ENCODE results near the gene ENG.
"Not testable (repeated sequence)": the region's sequence is repeated elsewhere in the genome, so short reads cannot be mapped to it uniquely, and the experiment has no call there.

ENG gene

GRCh38 chr9:127796225-127796813, 58.1 kb downstream of the ENG start:
- no peak overlapping the region for H3K4me3 ChIP-seq (ENCODE audit: low read depth, low read length)

GRCh38 chr9:127794001-127794791, 60.3 kb downstream of the ENG start:
- no peak overlapping the region for H3K4me3 ChIP-seq (ENCODE audit: low read depth, low read length)

DNA sequence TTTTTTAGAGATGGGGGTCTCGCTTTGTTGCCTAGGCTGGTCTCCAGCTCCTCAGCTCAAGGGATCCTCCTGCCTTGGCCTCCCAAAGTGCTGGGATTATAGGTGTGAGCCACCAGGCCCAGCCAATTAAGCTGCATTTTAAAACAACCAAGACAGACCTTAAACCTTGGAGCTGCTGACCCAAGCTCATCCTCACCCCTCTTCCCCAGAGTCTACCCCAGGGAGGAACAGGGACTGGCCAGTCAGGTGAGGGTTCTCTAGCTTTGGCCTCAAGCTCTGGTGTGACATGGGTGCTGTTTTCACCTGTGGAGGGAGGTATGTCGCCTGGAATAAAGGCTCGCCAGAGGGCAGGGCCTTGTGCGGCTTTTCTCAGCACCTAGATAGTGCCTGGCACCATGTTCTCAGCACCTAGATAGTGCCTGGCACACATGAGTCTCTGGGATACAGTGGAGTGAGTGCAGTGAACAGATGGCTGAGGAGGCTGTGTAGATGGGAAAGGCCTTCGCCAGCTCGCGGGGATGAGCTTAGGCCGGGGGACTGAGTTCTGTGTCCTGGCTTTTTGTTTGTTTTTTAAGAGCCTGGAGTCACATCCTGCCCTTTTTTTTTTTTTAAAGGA, 61.3 kb downstream of the ENG start:
- no peak overlapping the region for H3K4me3 ChIP-seq (ENCODE audit: low read depth, low read length)

GRCh38 chr9:127792417-127793031, 61.9 kb downstream of the ENG start:
- no peak overlapping the region for H3K4me3 ChIP-seq (ENCODE audit: low read depth, low read length)

DNA sequence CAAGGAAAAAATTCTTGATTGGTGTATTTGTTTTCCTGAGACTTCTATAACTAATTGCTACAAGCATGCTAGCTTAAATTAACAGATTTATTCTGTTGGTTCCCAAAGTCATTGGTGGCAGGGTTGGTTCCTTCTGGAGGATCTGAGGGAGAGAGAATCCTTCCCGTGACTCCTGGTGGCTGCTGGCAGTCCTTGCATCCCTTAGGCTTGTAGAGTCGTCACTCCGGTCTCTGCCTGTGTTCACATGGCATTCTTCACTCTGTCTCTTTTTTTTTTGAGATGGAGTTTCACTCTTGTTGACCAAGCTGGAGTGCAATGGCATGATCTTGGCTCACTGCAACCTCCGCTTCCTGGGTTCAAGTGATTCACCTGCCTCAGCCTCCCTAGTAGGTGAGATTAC, 63.4 kb downstream of the ENG start:
- H3K4me3 ChIP-seq (ENCODE audit: low read depth, low read length): no peak overlapping the region

DNA sequence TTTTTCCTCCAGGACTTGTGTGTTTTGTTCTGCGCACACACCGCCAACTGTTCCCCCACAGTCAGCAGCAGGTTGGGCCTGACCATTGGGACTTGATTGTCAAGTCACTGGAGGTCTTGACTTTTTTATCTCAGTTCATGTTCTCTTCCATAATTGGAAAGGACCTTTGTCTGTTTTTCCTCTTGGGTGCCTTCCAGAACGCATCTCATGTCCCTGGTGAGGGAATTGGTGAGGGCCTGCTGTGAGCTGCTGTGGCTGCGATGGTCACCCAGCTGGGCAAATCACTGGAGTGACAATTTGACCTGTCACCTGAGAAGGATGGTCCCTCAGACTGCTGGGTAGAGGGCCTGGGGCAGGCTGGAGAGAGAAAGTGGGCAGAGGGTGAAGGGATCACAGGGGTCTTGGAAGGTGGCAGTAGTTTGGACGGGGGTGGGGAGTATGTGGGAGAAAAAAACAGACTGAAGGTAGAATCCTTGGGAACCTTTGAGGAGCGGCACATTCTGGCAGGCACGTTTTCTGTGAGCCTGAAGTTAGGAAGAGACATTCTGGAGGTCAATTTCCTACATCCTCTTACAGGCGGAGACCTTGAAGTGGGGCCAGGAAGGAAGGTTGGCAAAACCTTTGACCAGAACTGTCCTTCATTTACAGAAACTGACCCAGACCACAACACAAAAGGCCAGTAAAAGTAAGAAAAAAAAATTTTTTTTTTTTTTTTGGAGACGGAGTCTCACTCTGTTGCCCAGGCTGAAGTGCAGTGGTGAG, 64.2 kb downstream of the ENG start:
- no peak overlapping the region for H3K4me3 ChIP-seq (ENCODE audit: low read depth, low read length)

DNA sequence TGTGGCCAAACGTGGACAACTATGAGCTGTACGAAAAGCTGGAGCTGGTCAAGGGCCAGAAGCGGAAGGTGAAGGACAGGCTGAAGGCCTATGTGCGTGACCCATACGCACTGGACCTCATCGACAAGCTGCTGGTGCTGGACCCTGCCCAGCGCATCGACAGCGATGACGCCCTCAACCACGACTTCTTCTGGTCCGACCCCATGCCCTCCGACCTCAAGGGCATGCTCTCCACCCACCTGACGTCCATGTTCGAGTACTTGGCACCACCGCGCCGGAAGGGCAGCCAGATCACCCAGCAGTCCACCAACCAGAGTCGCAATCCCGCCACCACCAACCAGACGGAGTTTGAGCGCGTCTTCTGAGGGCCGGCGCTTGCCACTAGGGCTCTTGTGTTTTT, 65.3 kb downstream of the ENG start:
- no peak overlapping the region for H3K4me3 ChIP-seq (ENCODE audit: low read depth, low read length)

DNA sequence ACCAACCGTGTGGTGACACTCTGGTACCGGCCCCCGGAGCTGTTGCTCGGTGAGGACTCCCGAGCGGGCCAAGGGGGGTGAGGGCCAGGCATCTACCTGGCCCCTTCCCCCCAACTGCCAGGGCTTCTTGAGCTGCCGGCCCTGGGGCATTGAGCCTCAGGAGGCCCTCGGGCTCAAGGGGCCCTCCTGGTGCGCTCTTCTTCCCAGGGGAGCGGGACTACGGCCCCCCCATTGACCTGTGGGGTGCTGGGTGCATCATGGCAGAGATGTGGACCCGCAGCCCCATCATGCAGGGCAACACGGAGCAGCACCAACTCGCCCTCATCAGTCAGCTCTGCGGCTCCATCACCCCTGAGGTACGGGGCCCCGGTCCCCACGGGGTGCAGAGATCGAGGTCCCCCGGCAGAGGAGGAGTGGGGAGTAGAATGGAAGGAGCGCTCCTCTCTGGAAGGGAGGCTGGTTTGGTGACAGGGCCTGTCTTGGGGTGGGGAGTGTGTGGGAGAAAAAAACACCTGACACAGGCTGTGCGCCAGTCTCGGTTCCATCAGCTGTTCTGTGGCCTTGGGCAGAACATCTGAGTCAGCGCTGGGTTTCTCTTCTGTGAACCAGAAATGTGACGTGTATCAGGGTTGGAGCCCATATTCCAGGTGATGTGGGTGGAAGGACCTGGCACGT, 66.0 kb downstream of the ENG start:
- H3K4me3 ChIP-seq (ENCODE audit: low read depth, low read length): no peak overlapping the region

- H3K4me3 ChIP-seq (ENCODE audit: low read depth, low read length): peak overlapping the region; percentile 83
These were observed 67.7 kb downstream of the ENG start for GRCh38 chr9:127786773-127787104.

- peak within 1 kb of the TSS; percentile 83 for H3K4me3 ChIP-seq (ENCODE audit: low read depth, low read length)
These were observed 68.3 kb downstream of the ENG start, which contains the start of gene CDK9 for GRCh38 chr9:127785933-127786772. Gene CDK9 (plus strand): TSS chr9:127786034. CDS start chr9:127786149, 115 bp downstream.

- peak overlapping the region; percentile 43 for H3K4me3 ChIP-seq (ENCODE audit: low read depth, low read length)
These were observed 69.2 kb downstream of the ENG start for GRCh38 chr9:127785023-127785932.

- H3K4me3 ChIP-seq (ENCODE audit: low read depth, low read length): no peak overlapping the region
These were observed 71.1 kb downstream of the ENG start for GRCh38 chr9:127783111-127784008.

- H3K4me3 ChIP-seq (ENCODE audit: low read depth, low read length): no peak overlapping the region
These were observed 72.7 kb downstream of the ENG start for GRCh38 chr9:127781806-127782205.

DNA sequence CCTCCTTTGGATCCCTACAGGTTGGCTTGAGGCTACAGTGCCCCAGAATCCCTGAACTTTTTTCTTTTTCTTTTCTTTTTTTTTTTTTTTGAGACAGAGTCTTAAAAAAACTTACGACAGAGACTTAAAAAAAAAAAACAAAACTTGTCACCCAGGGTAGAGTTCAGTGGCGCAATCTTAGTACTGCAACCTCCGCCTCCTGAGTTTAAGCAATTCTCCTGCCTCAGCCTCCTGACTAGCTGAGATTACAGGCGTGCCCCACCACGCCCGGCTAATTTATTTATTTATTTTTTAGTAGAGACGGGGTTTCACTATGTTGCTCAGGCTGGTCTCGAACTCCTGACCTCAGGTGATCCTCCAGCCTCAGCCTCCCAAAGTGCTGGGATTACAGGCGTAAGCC, 73.5 kb downstream of the ENG start:
- not testable (repeated sequence) for H3K4me3 ChIP-seq (ENCODE audit: low read depth, low read length)

GRCh38 chr9:127780126-127780885, 74.2 kb downstream of the ENG start:
- H3K4me3 ChIP-seq (ENCODE audit: low read depth, low read length): no peak overlapping the region

DNA sequence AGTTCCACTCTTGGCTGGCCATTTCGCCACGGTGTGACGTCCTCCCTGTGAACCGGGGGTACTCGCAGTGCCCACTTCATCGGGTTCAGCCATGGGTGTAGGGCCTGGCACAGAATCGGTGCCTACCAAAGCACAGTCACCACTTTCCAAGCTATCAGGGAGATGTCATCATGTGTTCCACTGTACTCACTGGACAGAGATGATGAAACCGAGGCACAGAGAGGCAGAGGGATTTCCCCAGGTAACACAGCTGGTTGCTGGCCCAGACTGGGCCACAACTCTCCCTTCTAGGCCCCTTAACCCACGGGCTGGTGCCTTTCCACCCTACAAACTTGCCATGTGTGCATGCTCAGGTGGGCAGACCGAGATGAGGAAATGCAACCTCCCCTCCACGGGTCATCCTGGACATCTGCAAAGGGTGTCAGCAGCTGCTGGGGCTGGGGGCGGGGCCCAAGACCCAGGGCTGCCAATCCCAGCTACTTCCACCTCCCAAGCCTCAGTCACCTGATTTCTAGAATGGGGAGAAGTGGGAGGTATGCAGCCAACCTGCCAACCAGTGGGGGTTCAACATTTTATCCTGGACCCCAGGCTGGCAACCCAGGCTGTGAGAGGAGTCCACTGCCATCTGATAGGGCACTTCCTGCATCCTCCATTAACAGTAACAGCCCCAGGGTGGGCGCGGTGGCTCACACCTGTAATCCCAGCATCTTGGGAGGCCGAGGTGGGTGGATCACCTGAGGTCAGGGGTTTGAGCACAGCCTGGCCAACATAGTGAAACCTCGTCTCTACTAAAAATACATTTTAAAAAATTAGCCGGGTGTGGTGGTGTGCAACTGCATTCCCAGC, 75.1 kb downstream of the ENG start:
- H3K4me3 ChIP-seq (ENCODE audit: low read depth, low read length): no peak overlapping the region
